Neutrophil (primary cell): ENCODE measurements around the gene MISP.
"Not testable (repeated sequence)": the region's sequence is repeated elsewhere in the genome, so short reads cannot be mapped to it uniquely, and the experiment has no call there.

Experiments used
- H3K27ac ChIP-seq: fragments of 200-600 bp; sonication (generic); 2 replicates; pipeline ENCODE4 v1.5.1; 2016; ENCODE audit warnings: mild to moderate bottlenecking, moderate library complexity
- H3K27me3 ChIP-seq: fragments of 200-600 bp; sonication (generic); 2 replicates; pipeline ENCODE4 v1.6.0; 2016; ENCODE audit warnings: mild to moderate bottlenecking
- H3K36me3 ChIP-seq: fragments of 200-600 bp; sonication (generic); 2 replicates; pipeline ENCODE4 v1.5.1; 2017
- H3K4me1 ChIP-seq, 2 experiments: fragments of 200-600 bp in 1 of 2; sonication (generic) in 1 of 2; 1 replicate in 1 of 2; 2 replicates in 1 of 2; pipeline versions ENCODE4 v1.5.1 to v1.6.1; 2013 to 2016; ENCODE audit warnings: low read depth in 1 of 2, low read length in 1 of 2, mild to moderate bottlenecking in 1 of 2, moderate library complexity in 1 of 2; ENCODE audit not compliant: control insufficient read depth in 1 of 2, insufficient read depth in 1 of 2
- H3K4me3 ChIP-seq, 2 experiments: fragments of 200-600 bp in 1 of 2; sonication (generic) in 1 of 2; 1 replicate in 1 of 2; 2 replicates in 1 of 2; pipeline ENCODE4 v1.5.1; 2013 to 2016; ENCODE audit warnings: low read depth in 1 of 2, low read length in 1 of 2, mild to moderate bottlenecking in 1 of 2, moderate library complexity in 1 of 2
- H3K9me3 ChIP-seq: fragments of 200-600 bp; sonication (generic); 2 replicates; pipeline ENCODE4 v1.5.1; 2016
- CTCF ChIP-seq: fragments of 200-600 bp; sonication (generic); IDR thresholded peaks from 2 replicates; pipeline ENCODE4 v1.5.1; 2016; ENCODE audit warnings: antibody characterized with exemption

MISP gene

GRCh38 chr19:750640-751423 is at the start of gene MISP:
MISP (plus strand) TSS chr19:751112; CDS start chr19:756947, 5,835 bp downstream.
- H3K27me3 ChIP-seq: peaks cover 31% of the 10 kb centered on the region
- H3K4me3 ChIP-seq: no peak within 1 kb of the TSS
- H3K9me3 ChIP-seq: peaks cover 4% of the 10 kb centered on the region
- H3K27ac ChIP-seq: no peak within 1 kb of the TSS
- H3K36me3 ChIP-seq: no peaks in the 10 kb centered on the region
- H3K4me1 ChIP-seq: no peaks in the 10 kb centered on the region
- TF ChIP-seq CTCF: no peak

GRCh38 chr19:702847-703246 is 48.1 kb upstream of the MISP start:
- peak overlapping the region; percentile 77 for H3K27ac ChIP-seq
- peaks cover 11% of the 10 kb centered on the region for H3K27me3 ChIP-seq
- H3K4me1 ChIP-seq: peaks cover 30 to 41% of the 10 kb centered on the region in 2 experiments
- peak overlapping the region; percentile 60 for H3K4me3 ChIP-seq
- not testable (repeated sequence) for H3K36me3 ChIP-seq, H3K9me3 ChIP-seq

- H3K27ac ChIP-seq: peak overlapping the region; percentile 77
- H3K4me1 ChIP-seq: peaks cover 28 to 38% of the 10 kb centered on the region in 2 experiments
- H3K36me3 ChIP-seq: no peaks in the 10 kb centered on the region
- H3K9me3 ChIP-seq: no peaks in the 10 kb centered on the region
- H3K27me3 ChIP-seq: peaks cover 15% of the 10 kb centered on the region
- H3K4me3 ChIP-seq: peak overlapping the region; percentile 60
- no peak for TF ChIP-seq CTCF
Observed at GRCh38 chr19:703329-703650, 47.6 kb upstream of the MISP start.

GRCh38 chr19:703651-704446 is 47.1 kb upstream of the MISP start:
- Histone ChIP-seq H3K27ac (peak overlapping the region; percentile 77), H3K27me3 (peaks cover 21% of the 10 kb centered on the region), H3K9me3 (no peaks in the 10 kb centered on the region), H3K36me3 (no peaks in the 10 kb centered on the region), H3K4me3 (peak overlapping the region; percentile 60), H3K4me1 (peaks cover 27 to 34% of the 10 kb centered on the region in 2 experiments)
- peak; percentile 14 for TF ChIP-seq CTCF

- Histone ChIP-seq H3K4me1 (peaks cover 22 to 34% of the 10 kb centered on the region in 2 experiments), H3K27me3 (peaks cover 26% of the 10 kb centered on the region), H3K9me3 (no peaks in the 10 kb centered on the region), H3K27ac (peak overlapping the region; percentile 77), H3K36me3 (no peaks in the 10 kb centered on the region), H3K4me3 (peak overlapping the region; percentile 47 to 60)
- TF ChIP-seq CTCF: no peak
Observed at GRCh38 chr19:704447-704741, 46.5 kb upstream of the MISP start.
